ENCODE data around the gene SMAD5.

Gene SMAD5

DNA sequence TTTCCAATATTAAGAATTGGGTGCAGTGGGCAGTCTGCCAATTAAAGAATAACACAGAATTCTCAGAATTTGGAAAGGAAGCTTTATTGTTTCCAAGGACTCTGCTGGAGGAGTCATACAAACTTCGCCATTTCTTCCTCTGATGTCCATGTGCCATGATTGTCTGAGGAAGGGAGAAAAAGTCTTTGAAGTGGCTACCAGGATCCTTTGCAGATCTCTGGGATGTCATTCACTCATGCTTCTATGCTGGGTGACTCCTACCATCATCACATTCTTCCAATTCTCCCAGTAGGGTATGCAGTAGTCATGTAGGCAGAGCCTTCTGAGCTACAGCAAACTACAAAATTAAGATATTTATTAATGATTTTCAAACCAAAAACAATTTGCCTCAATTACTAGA, 3.2 kb upstream of the SMAD5 start:
- DNase-seq (ENCODE audit: low read depth) = no peak
- H3K4me3 ChIP-seq (ENCODE audit: control insufficient read depth, low read depth, low read length) = no peak overlapping the region
- TF ChIP-seq, protein P1, sequence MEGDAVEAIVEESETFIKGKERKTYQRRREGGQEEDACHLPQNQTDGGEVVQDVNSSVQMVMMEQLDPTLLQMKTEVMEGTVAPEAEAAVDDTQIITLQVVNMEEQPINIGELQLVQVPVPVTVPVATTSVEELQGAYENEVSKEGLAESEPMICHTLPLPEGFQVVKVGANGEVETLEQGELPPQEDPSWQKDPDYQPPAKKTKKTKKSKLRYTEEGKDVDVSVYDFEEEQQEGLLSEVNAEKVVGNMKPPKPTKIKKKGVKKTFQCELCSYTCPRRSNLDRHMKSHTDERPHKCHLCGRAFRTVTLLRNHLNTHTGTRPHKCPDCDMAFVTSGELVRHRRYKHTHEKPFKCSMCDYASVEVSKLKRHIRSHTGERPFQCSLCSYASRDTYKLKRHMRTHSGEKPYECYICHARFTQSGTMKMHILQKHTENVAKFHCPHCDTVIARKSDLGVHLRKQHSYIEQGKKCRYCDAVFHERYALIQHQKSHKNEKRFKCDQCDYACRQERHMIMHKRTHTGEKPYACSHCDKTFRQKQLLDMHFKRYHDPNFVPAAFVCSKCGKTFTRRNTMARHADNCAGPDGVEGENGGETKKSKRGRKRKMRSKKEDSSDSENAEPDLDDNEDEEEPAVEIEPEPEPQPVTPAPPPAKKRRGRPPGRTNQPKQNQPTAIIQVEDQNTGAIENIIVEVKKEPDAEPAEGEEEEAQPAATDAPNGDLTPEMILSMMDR (conservative IDR thresholded peaks at IDR 0.05; ENCODE audit: control insufficient read depth, insufficient read depth, low read depth, low read length) = no peak

GRCh38 chr5:136130581-136130980, 2.1 kb upstream of the SMAD5 start:
- TF ChIP-seq, protein P1 (conservative IDR thresholded peaks at IDR 0.05; ENCODE audit: control insufficient read depth, insufficient read depth, low read depth, low read length) = no peak
- H3K4me3 ChIP-seq (ENCODE audit: control insufficient read depth, low read depth, low read length) = no peak overlapping the region
- DNase-seq (ENCODE audit: low read depth) = no peak

GRCh38 chr5:136132087-136132486, 558 bp upstream of the SMAD5 start:
- no peak for DNase-seq (ENCODE audit: low read depth)
- TF ChIP-seq, protein P1 (conservative IDR thresholded peaks at IDR 0.05; ENCODE audit: control insufficient read depth, insufficient read depth, low read depth, low read length) = no peak

DNA sequence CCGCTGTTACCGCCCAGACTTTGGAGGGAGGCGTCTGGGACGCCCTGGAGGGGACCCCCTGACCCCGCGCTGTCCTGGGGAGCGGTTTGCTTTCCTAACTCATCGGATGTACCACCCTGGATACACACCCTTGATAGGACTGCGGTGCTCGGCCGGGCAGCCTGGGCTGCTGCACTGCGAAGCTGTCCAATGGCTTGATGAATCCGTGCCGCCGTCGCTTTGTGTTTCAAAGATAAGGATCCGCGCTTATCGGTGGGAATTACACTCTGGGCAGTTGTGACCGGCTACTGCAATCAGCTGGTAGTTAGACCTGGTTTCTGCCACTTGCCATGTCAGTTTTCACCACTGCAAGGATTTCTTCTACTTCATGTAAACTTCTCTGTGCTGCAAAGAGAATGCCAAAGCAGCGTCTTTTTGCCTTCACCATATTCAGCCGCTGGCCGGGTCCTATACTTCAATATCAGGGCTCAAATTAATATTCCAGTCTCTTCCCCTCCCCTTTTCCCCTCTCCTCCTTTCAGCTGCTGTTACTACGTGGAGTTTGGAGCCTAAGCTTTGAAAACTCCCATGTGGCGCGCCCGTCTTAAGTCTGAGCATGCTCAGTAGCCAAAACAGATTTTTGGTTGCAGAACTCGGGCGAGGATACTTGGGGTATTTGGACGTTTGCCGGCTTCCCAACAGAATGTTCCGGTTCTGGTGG, 727 bp downstream of the SMAD5 start:
- peak; percentile 62 for DNase-seq (ENCODE audit: low read depth)
- peak overlapping the region; percentile 87 for H3K4me3 ChIP-seq (ENCODE audit: control insufficient read depth, low read depth, low read length)
- TF ChIP-seq, protein P1 (conservative IDR thresholded peaks at IDR 0.05; ENCODE audit: control insufficient read depth, insufficient read depth, low read depth, low read length) = no peak

More at GRCh38 chr5:136132087-136132486, 558 bp upstream of the SMAD5 start:
- H3K4me3 ChIP-seq (ENCODE audit: control insufficient read depth, low read depth, low read length) = peak overlapping the region; percentile 25

DNA sequence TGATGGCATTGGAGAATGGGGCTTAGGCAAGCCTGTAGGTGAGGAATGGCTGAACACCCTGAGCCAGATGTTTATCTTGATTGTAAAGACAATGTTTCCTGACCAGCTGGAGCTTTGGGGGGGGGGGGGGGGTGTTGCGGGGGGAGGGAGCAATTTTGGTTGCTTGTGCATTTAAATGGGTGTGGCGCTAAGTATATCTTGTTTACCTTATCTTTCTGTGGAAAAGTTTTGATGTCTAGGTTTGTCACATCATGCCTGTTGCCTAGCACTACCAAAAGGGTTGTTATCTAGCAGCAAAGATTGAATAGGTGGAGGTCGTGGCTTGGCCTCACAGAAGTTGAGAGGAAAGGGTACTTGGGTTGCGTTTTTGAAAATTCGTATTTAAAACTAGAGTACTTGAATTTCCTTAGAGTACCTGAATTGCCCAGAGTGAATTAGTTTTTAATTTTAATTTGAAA, 1.3 kb downstream of the SMAD5 start:
- TF ChIP-seq, protein P1 (conservative IDR thresholded peaks at IDR 0.05; ENCODE audit: control insufficient read depth, insufficient read depth, low read depth, low read length) = no peak
- peak overlapping the region; percentile 87 for H3K4me3 ChIP-seq (ENCODE audit: control insufficient read depth, low read depth, low read length)
- no peak for DNase-seq (ENCODE audit: low read depth)

GRCh38 chr5:136134653-136135052, 2.0 kb downstream of the SMAD5 start:
- DNase-seq (ENCODE audit: low read depth) = no peak
- TF ChIP-seq, protein P1 (conservative IDR thresholded peaks at IDR 0.05; ENCODE audit: control insufficient read depth, insufficient read depth, low read depth, low read length) = no peak
- H3K4me3 ChIP-seq (ENCODE audit: control insufficient read depth, low read depth, low read length) = peak overlapping the region; percentile 87
